ENCODE data around the gene LCA5L.
A peak's percentile ranks its signal among the peaks of the same experiment; 100 is the strongest.

The LCA5L gene

DNA sequence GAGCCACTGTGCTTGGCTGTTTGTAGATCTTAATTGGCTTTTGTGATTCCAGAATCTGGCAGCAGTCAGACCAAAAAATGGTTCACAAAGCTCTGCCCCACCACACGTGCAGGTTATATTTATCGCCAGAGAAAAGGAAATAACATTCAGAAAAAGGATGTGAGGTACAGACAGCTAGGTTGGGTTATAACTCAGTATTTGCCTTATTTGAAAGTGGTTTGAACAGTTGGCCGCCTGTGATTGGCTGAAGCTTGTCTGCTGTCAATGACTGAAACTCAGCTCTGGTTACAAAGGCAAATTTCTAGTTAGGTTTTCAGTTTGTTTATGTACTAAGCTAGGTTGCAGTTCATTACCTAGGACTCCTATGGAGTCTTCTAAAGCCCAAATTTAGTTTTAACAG lies 15.8 kb upstream of the LCA5L start:
- Mint-ChIP-seq H3K4me3 (no peak overlapping the region), H3K4me1 (no peaks in the 10 kb centered on the region), H3K9me3 (no peaks in the 10 kb centered on the region), H3K36me3 (no peaks in the 10 kb centered on the region), H3K27ac (no peak overlapping the region)
- ATAC-seq, result peak; percentile 62
- no peak for DNase-seq (ENCODE audit: low spot score in 2 of 2)

DNA sequence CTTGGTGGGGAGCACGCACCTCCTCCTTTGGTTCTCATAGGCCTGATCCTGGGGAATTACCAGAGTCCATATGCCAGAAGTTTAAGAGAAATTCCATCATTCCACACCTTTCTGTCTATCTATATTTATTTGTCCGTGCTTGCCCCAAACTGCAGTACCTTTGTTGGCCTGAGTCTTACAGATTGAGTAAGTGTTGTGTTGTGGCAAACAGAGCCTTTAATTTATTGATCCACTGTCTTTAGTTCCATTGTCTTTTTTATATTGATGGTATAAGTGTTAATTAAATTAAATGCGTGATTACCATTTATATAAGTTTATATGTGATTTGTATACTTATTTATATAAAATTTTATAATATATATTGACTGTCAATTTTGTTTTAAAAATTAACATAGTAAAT lies 11.1 kb upstream of the LCA5L start:
- no peaks in the 10 kb centered on the region for H3K36me3 Mint-ChIP-seq
- DNase-seq (ENCODE audit: low spot score in 2 of 2), result no peak
- H3K27ac Mint-ChIP-seq, result no peak overlapping the region
- no peaks in the 10 kb centered on the region for H3K9me3 Mint-ChIP-seq
- ATAC-seq, result no peak
- H3K4me3 Mint-ChIP-seq, result no peak overlapping the region
- no peaks in the 10 kb centered on the region for H3K4me1 Mint-ChIP-seq

DNA sequence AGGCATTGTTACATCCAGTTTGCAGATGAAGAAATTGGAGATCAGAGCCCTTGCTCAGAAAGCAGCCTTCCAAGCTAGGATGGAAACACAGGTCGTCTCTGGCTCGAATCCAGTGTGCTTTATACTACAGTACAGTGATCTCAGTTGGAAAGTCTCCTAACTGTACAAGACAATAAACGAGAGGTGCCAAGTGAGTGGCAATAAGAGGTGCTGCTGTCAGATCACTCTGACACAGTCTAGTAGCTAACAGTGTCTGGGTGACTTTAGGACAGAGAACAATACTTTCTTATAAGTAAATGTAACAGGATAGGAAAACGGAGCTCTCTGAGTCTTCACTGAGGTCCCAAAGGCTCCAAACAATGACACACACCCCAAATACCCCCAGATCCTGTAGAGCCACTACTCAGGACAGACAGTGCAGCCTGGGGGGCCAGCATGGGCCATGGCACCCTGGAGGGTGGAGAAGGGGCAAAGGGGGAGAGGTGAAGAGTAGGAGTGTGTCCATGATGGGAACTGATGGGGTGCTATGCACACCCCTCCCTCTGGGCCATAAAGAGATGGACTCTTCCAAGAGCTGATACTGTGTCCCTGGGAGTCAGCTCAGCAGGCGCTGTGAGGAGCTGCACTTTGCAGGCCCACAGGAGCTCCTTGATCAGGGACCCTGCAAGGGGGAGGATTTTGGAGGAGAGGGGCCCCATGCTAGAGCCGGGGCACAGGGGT lies 9.5 kb upstream of the LCA5L start:
- no peaks in the 10 kb centered on the region for H3K9me3 Mint-ChIP-seq
- no peaks in the 10 kb centered on the region for H3K36me3 Mint-ChIP-seq
- H3K4me1 Mint-ChIP-seq, result no peaks in the 10 kb centered on the region
- H3K27ac Mint-ChIP-seq, result no peak overlapping the region
- DNase-seq (ENCODE audit: low spot score in 2 of 2), result no peak
- no peak overlapping the region for H3K4me3 Mint-ChIP-seq
- peak; percentile 32 for ATAC-seq

DNA sequence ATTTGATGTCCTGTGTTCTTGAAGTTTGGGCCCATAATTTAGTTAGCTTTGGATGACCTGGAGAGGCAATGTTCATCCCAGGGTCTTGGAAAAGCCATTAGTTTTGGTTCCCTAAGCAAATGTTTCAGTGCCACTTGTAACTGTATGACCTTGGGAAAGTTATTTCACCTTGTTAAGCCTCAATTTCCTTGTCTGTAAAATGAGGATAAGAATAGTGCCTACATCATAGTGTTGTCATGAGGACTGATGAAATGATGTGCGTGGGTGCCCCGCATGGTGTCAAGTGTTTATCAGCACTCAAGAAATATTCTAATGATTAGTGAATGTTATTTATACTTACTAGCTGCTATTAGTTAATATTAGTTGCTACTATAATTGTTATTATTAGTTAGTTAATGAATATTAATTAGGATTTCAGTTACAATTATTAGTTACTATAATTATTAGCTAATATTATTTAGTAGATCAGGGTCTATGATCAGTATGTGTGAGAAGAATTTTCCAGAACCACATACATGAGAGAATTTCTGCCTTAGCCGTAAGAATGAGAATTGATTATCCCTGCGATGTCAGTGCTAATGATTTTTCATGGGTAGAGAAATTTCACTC lies 8.1 kb upstream of the LCA5L start:
- ATAC-seq (no peak), DNase-seq (ENCODE audit: low spot score in 2 of 2) (no peak)
- no peaks in the 10 kb centered on the region for H3K9me3 Mint-ChIP-seq
- no peak overlapping the region for H3K4me3 Mint-ChIP-seq
- no peaks in the 10 kb centered on the region for H3K36me3 Mint-ChIP-seq
- H3K4me1 Mint-ChIP-seq, result no peaks in the 10 kb centered on the region
- no peak overlapping the region for H3K27ac Mint-ChIP-seq

DNA sequence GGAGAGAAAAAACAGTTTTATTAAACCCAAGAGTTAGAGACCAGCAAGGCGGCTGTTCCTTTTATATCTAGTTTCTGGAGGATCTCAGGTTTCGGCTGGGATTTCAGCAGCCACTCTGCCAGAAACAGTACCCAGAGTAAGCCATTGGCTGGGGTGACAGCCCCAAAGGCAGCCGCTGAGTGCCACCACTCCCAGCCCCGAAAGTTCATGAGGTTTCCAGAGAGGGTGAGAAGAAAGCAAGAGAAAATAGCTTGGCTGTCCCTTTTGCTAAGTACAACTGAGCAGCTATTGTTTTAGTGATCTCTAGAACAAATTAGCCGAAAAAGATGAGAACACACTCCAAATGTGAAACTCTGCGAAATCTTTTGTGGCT lies 7.4 kb upstream of the LCA5L start:
- no peak overlapping the region for H3K4me3 Mint-ChIP-seq
- DNase-seq (ENCODE audit: low spot score in 2 of 2), result no peak
- H3K27ac Mint-ChIP-seq, result no peak overlapping the region
- H3K9me3 Mint-ChIP-seq, result no peaks in the 10 kb centered on the region
- no peaks in the 10 kb centered on the region for H3K36me3 Mint-ChIP-seq
- H3K4me1 Mint-ChIP-seq, result no peaks in the 10 kb centered on the region
- no peak for ATAC-seq

DNA sequence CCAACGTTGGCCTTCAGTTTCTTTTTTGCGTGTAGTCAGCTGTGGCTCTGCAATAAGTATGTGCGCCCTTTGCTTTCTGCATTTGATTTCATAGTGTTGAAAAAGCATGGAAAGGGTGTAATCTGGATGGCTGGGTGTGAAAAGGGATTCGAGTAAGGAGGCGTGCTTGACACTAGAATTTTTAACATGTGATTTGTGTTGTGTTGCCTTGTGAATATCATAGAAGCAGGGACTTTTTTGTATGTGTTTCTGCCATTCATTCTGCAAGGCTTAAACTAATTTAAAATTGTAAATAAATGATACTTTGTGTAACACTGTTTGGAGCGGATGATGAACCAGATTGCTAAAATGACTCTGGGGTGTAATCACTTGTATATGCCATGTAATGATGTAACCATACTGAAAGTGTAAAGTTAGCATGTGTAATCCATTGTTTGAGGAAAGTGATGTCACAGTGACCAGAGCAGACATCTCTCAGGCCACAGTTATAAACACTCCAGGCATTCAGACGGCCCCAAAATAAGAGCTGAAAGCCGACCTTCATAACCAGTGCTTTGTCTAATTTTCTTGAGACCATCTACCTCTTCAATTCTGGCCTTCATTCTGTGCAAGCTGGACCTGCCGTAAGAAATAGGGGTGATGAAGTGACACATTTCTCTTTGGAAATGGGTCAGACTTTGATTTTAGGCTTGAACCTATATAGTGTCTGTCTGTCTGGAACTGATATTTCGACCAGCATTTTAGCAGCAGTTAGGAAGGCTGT lies 6.8 kb upstream of the LCA5L start:
- no peak for ATAC-seq
- Mint-ChIP-seq H3K9me3 (no peaks in the 10 kb centered on the region), H3K4me3 (no peak overlapping the region), H3K27ac (no peak overlapping the region), H3K4me1 (no peaks in the 10 kb centered on the region), H3K36me3 (no peaks in the 10 kb centered on the region)
- DNase-seq (ENCODE audit: low spot score in 2 of 2), result no peak

DNA sequence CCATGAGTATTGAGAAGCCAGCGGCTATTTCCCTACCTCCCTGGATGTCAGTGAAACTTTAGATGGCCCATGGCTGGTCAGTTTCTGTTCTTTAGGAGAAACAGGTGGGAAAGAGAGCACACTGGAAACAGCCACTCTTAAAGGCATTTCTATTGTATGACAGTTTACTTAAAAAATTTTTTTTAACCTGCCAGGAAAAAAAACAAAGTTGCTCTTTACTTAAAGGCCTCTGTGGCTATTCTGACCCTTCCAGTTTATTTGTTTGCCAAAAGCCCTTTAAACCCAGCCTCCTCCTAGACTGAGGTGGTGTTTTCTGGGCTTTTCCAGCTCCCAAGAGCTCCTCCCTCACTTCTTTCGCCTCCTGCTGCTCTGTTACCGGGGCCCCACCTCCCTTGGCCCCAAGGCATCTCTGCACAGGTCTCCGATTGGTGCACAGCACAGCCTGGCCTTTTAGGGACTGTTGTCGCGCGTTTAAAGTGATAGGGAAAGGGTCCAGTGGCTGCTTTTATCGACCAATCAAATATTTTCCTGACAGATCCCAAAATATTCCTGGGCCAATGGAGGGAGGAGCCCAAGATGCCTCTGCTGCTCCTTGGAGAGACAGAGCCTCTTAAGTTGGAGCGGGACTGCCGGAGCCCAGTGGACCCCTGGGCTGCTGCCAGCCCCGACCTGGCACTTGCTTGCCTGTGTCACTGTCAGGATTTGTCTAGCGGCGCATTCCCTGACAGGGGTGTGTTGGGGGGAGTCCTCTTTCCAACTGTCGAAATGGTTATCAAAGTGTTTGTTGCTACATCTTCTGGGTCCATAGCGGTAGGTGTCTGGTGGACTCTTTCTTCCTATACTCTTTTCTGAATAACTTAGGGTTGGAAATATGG lies 6.0 kb upstream of the LCA5L start, which contains the start of gene SH3BGR:
TSS of gene SH3BGR (plus strand) at position 639 of the 875 bp plus-strand sequence. CDS start at position 766, 127 bp downstream.
- H3K9me3 Mint-ChIP-seq, result no peaks in the 10 kb centered on the region
- no peak for ATAC-seq
- DNase-seq (ENCODE audit: low spot score in 2 of 2), result no peak
- no peaks in the 10 kb centered on the region for H3K36me3 Mint-ChIP-seq
- H3K27ac Mint-ChIP-seq, result no peak within 1 kb of the TSS
- H3K4me1 Mint-ChIP-seq, result no peaks in the 10 kb centered on the region
- no peak within 1 kb of the TSS for H3K4me3 Mint-ChIP-seq

DNA sequence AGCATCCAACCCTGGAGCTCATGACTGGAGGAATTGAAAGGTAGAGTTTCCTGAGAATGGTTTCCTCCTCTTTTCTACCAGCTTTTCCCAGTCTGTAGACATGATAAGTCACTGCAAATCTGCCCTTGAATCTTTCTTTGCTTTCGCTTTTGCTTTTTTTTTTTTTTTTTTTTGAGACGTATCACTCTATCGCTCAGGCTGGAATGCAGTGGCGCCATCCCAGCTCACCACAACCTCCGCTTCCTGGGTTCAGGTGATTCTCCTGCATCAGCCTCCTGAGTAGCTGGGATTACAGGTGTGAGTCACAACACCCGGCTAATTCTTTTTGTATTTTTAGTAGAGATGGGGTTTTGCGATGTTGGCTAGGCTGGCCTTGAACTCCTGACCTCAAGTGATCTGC lies 1.7 kb upstream of the LCA5L start:
- Mint-ChIP-seq H3K4me3 (no peak overlapping the region), H3K9me3 (no peaks in the 10 kb centered on the region), H3K4me1 (peaks cover 11% of the 10 kb centered on the region), H3K27ac (no peak overlapping the region), H3K36me3 (peaks cover 16% of the 10 kb centered on the region)
- ATAC-seq (no peak), DNase-seq (ENCODE audit: low spot score in 2 of 2) (no peak)

DNA sequence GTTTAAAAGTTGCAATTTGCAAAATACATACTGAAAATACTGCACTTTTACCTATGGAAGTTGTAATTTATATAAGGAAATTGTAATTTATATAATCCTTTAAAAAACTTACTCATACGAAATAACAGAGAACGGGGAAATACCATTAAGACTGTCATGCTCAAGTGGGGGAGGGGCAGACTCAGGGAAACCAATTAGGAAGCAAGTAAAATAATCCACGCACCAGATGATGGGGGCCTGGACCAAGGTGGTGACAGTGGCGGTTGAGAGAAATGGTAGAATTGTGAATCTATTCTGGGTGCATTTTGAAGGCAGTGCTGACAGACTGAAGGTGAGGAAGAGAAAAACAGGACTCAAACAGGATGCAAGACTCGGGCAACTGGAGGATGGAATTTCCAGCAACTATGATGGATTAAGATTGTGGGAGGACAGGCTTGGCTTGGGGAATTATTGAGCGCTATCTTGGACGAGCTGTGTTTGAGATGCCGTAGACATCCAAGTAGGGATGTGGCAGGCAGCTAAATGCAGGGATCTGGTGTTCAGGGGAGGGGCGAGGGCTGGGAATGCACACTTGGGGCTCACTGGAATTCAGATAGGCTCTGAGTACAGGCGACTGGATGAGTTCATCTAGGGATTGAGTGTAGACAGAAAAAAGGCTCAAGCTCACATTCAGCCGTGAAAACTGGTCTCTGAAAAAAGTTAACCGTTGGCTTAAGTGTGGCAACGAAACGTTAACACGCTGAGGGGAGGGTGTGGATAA lies 977 bp downstream of the LCA5L start:
- Mint-ChIP-seq H3K9me3 (no peaks in the 10 kb centered on the region), H3K36me3 (peaks cover 16% of the 10 kb centered on the region), H3K4me3 (peak overlapping the region; percentile 79), H3K27ac (peak overlapping the region; percentile 87), H3K4me1 (peaks cover 11% of the 10 kb centered on the region)
- ATAC-seq (no peak), DNase-seq (ENCODE audit: low spot score in 2 of 2) (no peak)

DNA sequence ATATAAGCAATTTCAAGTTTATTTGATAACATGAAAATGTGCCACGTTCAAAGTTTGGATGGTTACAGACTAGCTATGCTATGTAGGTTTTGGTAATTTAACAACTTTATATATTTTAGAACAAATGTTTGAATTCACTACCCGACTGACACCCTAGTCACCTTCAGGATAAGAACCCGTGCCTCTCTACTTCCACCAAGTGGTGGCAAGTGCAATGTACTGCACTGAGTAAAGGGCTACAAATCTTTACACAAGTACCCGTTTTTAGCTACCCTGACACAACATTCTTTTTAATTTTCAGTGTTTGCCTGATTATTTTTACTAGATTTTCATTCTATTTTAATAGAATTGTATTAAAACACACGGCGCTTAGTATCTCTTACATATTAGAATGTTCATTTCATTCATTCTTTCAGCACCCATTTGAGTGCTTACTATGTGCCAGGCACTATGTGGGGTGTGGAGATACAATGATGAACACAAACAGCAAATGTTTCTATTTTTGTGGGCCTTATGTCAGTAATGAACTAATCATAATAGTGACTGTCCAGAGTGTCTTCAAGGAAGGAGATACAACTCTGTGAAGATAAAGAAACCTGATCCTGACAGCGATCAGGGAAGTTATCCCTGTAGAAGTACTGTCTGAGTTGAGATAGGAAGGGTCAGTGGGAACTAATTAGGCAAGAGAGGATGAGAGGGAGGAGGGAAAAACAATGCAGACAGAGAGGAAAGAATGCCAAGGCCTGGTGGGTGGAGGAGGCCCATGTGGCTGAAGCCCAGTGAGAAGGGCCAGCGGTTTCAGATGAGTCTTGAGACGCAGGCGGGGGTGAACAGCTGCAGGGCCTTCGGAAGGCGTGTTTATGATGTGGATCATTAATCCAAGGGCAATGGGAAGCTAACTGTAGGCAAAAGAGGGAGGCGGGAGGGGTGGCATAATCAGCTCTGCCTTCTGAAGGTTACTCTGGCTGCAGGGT lies 3.8 kb downstream of the LCA5L start:
- H3K36me3 Mint-ChIP-seq, result peaks cover 16% of the 10 kb centered on the region
- H3K4me1 Mint-ChIP-seq, result peaks cover 11% of the 10 kb centered on the region
- H3K27ac Mint-ChIP-seq, result no peak overlapping the region
- no peak overlapping the region for H3K4me3 Mint-ChIP-seq
- ATAC-seq (peak; percentile 40), DNase-seq (ENCODE audit: low spot score in 2 of 2) (no peak)
- no peaks in the 10 kb centered on the region for H3K9me3 Mint-ChIP-seq

DNA sequence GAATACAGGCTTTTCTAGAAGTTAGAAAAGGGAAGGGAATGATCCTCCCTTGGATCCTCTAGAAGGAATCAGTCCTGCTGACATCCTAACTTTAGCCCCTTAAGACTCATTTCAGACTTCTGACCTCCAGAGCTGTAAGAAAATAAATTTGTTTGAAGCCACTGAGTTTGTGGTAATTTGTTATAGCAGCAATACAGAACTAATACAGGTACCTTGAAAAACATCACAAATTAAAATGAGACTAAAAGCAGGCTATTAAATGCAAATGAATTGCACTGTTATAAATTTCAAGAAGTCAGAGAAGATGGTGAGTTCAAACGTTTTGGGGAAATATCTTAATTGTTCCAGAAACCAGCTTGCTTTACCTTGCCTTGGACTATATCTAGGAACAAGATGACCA lies 6.3 kb downstream of the LCA5L start:
- ATAC-seq, result no peak
- H3K4me1 Mint-ChIP-seq, result peaks cover under 1% of the 10 kb centered on the region
- DNase-seq (ENCODE audit: low spot score in 2 of 2), result no peak
- H3K27ac Mint-ChIP-seq, result no peak overlapping the region
- H3K4me3 Mint-ChIP-seq, result no peak overlapping the region
- no peaks in the 10 kb centered on the region for H3K36me3 Mint-ChIP-seq
- no peaks in the 10 kb centered on the region for H3K9me3 Mint-ChIP-seq

DNA sequence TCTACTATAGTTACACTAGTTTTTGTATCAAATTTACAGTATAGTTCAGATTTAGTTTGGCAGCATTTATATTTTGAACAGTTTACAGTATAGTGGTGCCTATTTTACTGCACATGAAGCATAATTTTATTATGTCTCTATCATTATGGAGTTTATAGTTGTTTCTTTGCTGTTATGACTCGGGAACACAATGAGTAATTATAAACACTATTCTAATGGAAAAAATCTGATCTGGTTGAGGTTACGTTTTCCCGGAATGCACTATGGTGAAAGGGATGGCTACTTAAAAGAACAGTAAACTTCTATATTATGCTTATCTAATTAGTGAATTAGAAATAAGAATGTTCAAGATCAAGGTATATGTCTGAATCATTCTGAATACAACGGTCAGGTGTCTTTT lies 10.6 kb downstream of the LCA5L start:
- H3K27ac Mint-ChIP-seq, result no peak overlapping the region
- H3K4me3 Mint-ChIP-seq, result no peak overlapping the region
- no peaks in the 10 kb centered on the region for H3K9me3 Mint-ChIP-seq
- no peak for ATAC-seq
- no peaks in the 10 kb centered on the region for H3K36me3 Mint-ChIP-seq
- H3K4me1 Mint-ChIP-seq, result no peaks in the 10 kb centered on the region
- DNase-seq (ENCODE audit: low spot score in 2 of 2), result no peak

DNA sequence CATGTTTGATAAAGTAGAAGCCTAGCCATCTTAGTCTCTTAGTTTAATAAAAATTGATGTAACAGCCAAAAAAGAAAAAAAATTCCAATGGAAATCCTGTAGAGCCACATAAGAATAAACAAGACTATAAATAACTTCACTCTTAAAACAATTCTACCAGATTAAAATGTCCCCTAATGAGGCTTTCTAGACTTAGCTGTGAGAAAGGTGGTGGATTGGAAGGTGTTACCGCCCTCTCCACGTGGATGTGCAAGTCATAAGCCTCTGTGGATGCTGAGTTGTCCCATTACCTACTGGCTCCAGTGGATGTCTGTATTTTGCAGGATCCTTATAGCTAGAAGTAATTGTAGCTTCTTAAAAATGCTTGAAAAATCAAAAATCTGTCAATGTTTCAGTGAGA lies 14.6 kb downstream of the LCA5L start:
- no peaks in the 10 kb centered on the region for H3K36me3 Mint-ChIP-seq
- DNase-seq (ENCODE audit: low spot score in 2 of 2) (no peak), ATAC-seq (no peak)
- no peaks in the 10 kb centered on the region for H3K4me1 Mint-ChIP-seq
- H3K4me3 Mint-ChIP-seq, result no peak overlapping the region
- no peaks in the 10 kb centered on the region for H3K9me3 Mint-ChIP-seq
- no peak overlapping the region for H3K27ac Mint-ChIP-seq

DNA sequence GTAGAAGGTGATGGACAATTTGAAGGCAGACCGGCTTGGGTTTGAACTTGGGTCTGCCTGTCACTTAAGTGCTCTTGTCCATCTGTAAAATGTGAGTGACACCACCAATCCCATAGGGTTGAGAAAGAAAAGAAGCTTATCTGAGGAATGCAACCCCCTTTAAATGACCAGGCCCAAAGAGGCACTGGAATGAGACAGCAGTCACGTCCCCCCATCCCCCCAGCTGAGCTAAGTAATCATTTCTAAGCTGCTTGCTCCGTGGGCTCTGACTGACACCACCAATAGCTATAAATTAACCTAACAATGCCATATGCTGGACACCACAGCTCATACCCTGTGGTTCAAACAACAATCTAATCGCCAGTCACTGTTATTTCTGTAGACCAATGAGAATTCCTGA lies 15.1 kb downstream of the LCA5L start:
- no peaks in the 10 kb centered on the region for H3K36me3 Mint-ChIP-seq
- DNase-seq (ENCODE audit: low spot score in 2 of 2), result no peak

More for the DNA sequence above, 15.1 kb downstream of the LCA5L start:
- ATAC-seq, result no peak
- Mint-ChIP-seq H3K4me1 (no peaks in the 10 kb centered on the region), H3K9me3 (no peaks in the 10 kb centered on the region), H3K4me3 (no peak overlapping the region), H3K27ac (no peak overlapping the region)
